GM12875 (cell line): ENCODE measurements around the gene SLC26A11.

ENCODE experiments used
- H3K4me3 ChIP-seq: one replicate; pipeline ENCODE4 v1.5.1; 2011; ENCODE audit warnings: low read depth, low read length, control low read depth
- CTCF ChIP-seq: IDR thresholded peaks from 2 replicates; pipeline ENCODE4 v1.5.1; 2011; ENCODE audit warnings: low read depth, mild to moderate bottlenecking, control low read depth, inconsistent platforms, low read length, moderate library complexity, borderline replicate concordance; ENCODE audit not compliant: insufficient read depth

The SLC26A11 gene

GRCh38 chr17:80267391-80267790 is 47.2 kb downstream of the SLC26A11 start:
- TF ChIP-seq CTCF = no peak
- H3K4me3 ChIP-seq = no peak overlapping the region

GRCh38 chr17:80268427-80268826 is 48.2 kb downstream of the SLC26A11 start:
- H3K4me3 ChIP-seq = no peak overlapping the region
- no peak for TF ChIP-seq CTCF

- H3K4me3 ChIP-seq = no peak overlapping the region
- no peak for TF ChIP-seq CTCF
These were observed 49.2 kb downstream of the SLC26A11 start for GRCh38 chr17:80269405-80269807.

- no peak overlapping the region for H3K4me3 ChIP-seq
- TF ChIP-seq CTCF = no peak
These were observed 49.9 kb downstream of the SLC26A11 start for GRCh38 chr17:80270104-80270503.

GRCh38 chr17:80270836-80271235 is 50.6 kb downstream of the SLC26A11 start:
- TF ChIP-seq CTCF = no peak

GRCh38 chr17:80272366-80272765 is 52.1 kb downstream of the SLC26A11 start:
- no peak overlapping the region for H3K4me3 ChIP-seq
- TF ChIP-seq CTCF = no peak

More at GRCh38 chr17:80270836-80271235, 50.6 kb downstream of the SLC26A11 start:
- H3K4me3 ChIP-seq = no peak overlapping the region

GRCh38 chr17:80274331-80274730 is 54.1 kb downstream of the SLC26A11 start:
- no peak overlapping the region for H3K4me3 ChIP-seq

More at GRCh38 chr17:80274331-80274730, 54.1 kb downstream of the SLC26A11 start:
- TF ChIP-seq CTCF = no peak
